A549 (cell line): Measurements from ENCODE around the gene AIG1. TPM values are rescaled to one million over a fixed set of nuclear protein-coding genes. Genes with fewer than 3 reads are reported as not detected.

Experiments
- ATAC-seq, 2 experiments: fragments of 200-7000 bp in 1 of 2; fragments of >200 bp in 1 of 2; cut with Nextera tagmentation in 1 of 2; cut with Tn5 transposase in 1 of 2; 3 replicates each; pipeline versions ENCODE4 v1.8.0 to v1.9.1; 2018 to 2020; ENCODE audit warnings: mild to moderate bottlenecking in 1 of 2, moderate library complexity in 1 of 2
- CTCF ChIA-PET: fragments of 300-600 bp; sonication (Branson Sonifier 250); formaldehyde crosslinking; extraction: SDS; loops from one replicate; lab custom pipeline; 2021; ENCODE audit warnings: antibody characterized with exemption, inconsistent platforms; lab: Yijun Ruan, JAX
- POLR2A ChIA-PET: fragments of 350-600 bp; formaldehyde crosslinking; extraction: SDS; loops from one replicate; lab custom pipeline; 2021; ENCODE audit warnings: antibody characterized with exemption, inconsistent platforms; lab: Yijun Ruan, JAX
- DNase-seq, 2 experiments: peaks; one replicate each; pipeline versions ENCODE4 v3.0.0 to v3.0.0-alpha.2; 2011 to 2016; ENCODE audit warnings: low read depth in 1 of 2, low spot score in 1 of 2
- FAIRE-seq: peaks from 2 replicates; lab custom pipeline; 2011; peaks lifted over from hg19 to GRCh38; lab: Jason Lieb, UNC
- H3K27ac ChIP-seq, 2 experiments: fragments of >200 bp; sonication (Bioruptor Twin); formaldehyde crosslinking; 3 replicates each; pipeline ENCODE4 v1.5.1; 2016 to 2017
- H3K4me1 ChIP-seq: fragments of >200 bp; sonication (Bioruptor Twin); formaldehyde crosslinking; 3 replicates; pipeline ENCODE4 v1.6.1; 2016
- H3K4me2 ChIP-seq: fragments of >200 bp; sonication (Bioruptor Twin); formaldehyde crosslinking; 3 replicates; pipeline ENCODE4 v1.6.1; 2016
- H3K4me3 ChIP-seq: fragments of >200 bp; sonication (Bioruptor Twin); formaldehyde crosslinking; 3 replicates; pipeline ENCODE4 v1.5.1; 2016
- H3K9me3 ChIP-seq: fragments of >200 bp; sonication (Bioruptor Twin); formaldehyde crosslinking; 3 replicates; pipeline ENCODE4 v1.6.1; 2016
- BHLHE40 ChIP-seq: IDR thresholded peaks from 2 replicates; pipeline ENCODE4 v1.6.1; 2012; ENCODE audit warnings: low read depth, low read length, inconsistent platforms
- CHD2 ChIP-seq: fragments of 150-350 bp; IDR thresholded peaks from 2 replicates; pipeline ENCODE4 v1.6.1; 2014; ENCODE audit warnings: low read length; ENCODE audit not compliant: partially characterized antibody
- EHF ChIP-seq: fragments of 250-450 bp; sonication (Bioruptor Pico); IDR thresholded peaks from 2 replicates; pipeline ENCODE4 v1.5.0; 2020; ENCODE audit warnings: mild to moderate bottlenecking
- ELK1 ChIP-seq: fragments of 150-350 bp; IDR thresholded peaks from 2 replicates; pipeline ENCODE4 v1.6.1; 2014; ENCODE audit warnings: low read depth, mild to moderate bottlenecking, low read length
- FOSB ChIP-seq: fragments of 250-450 bp; sonication (Bioruptor Pico); IDR thresholded peaks from 2 replicates; pipeline ENCODE4 v1.5.0; 2020; ENCODE audit warnings: mild to moderate bottlenecking, moderate library complexity
- JUNB ChIP-seq: fragments of >200 bp; sonication (Bioruptor Twin); formaldehyde crosslinking; IDR thresholded peaks from 2 replicates; pipeline ENCODE4 v1.6.1; 2016
- KDM5A ChIP-seq: fragments of 200-600 bp; sonication (generic); IDR thresholded peaks from 2 replicates; pipeline ENCODE4 v1.6.1; 2016; ENCODE audit warnings: antibody characterized with exemption, mild to moderate bottlenecking
- MYC ChIP-seq: IDR thresholded peaks from 2 replicates; pipeline ENCODE4 v1.6.1; 2012; ENCODE audit warnings: mild to moderate bottlenecking, inconsistent platforms, low read length, improper control_type of control experiment, borderline replicate concordance
- PBX3 ChIP-seq: IDR thresholded peaks from 2 replicates; pipeline ENCODE4 v1.6.1; 2012
- POLR2AphosphoS2 ChIP-seq: conservative IDR thresholded peaks from 2 replicates; pipeline ENCODE4 v1.6.1; 2012; ENCODE audit warnings: low read length, improper control_type of control experiment, inconsistent platforms
- REST ChIP-seq: fragments of 200-600 bp; sonication (generic); IDR thresholded peaks from 2 replicates; pipeline ENCODE4 v1.6.1; 2016; ENCODE audit warnings: antibody characterized with exemption, mild to moderate bottlenecking, moderate library complexity
- RNF2 ChIP-seq: fragments of 200-600 bp; sonication (generic); IDR thresholded peaks from 2 replicates; pipeline ENCODE4 v1.6.1; 2016; ENCODE audit warnings: low read depth, mild to moderate bottlenecking, antibody characterized with exemption, moderate library complexity, borderline replicate concordance
- SMC3 ChIP-seq: fragments of >200 bp; sonication (Bioruptor Twin); formaldehyde crosslinking; IDR thresholded peaks from 3 replicates; pipeline ENCODE4 v1.6.1; 2018; ENCODE audit warnings: inconsistent platforms
- SREBF2 ChIP-seq: fragments of 450-650 bp; IDR thresholded peaks from 2 replicates; pipeline ENCODE4 v1.6.1; 2014; ENCODE audit warnings: mild to moderate bottlenecking, moderate library complexity
- TP53 ChIP-seq: fragments of 250-450 bp; sonication (Bioruptor Pico); IDR thresholded peaks from 2 replicates; pipeline ENCODE4 v1.5.0; 2021; ENCODE audit warnings: mild to moderate bottlenecking, moderate library complexity
- USF2 ChIP-seq: fragments of 450-650 bp; IDR thresholded peaks from 2 replicates; pipeline ENCODE4 v1.6.1; 2014; ENCODE audit warnings: antibody characterized with exemption
- ZFP36 ChIP-seq: fragments of 450-650 bp; IDR thresholded peaks from 2 replicates; pipeline ENCODE4 v1.6.1; 2014; ENCODE audit warnings: borderline replicate concordance; ENCODE audit not compliant: partially characterized antibody
- WGBS: methylation state at CpG from one replicate; pipeline ENCODE4 v1.1.6; 2017; ENCODE audit errors: missing lambda C conversion rate; 5-methylcytosine and 5-hydroxymethylcytosine counted together
- polyA plus RNA-seq, 4 experiments: library from polyadenylated mRNA; depleted of rRNA in 3 of 4; stranded (reverse); fragments of >200 nt; fragmentation: RNase III in 1 of 4; extraction: RNeasy Plus Mini Kit Qiagen cat#74134 plus additional on column Dnase treatment in 1 of 4; gene quantifications; 2 replicates in 3 of 4; 3 replicates in 1 of 4; pipeline ENCODE4 v1.2.3, GENCODE V29; 2011 to 2017

The AIG1 gene
- polyA plus RNA-seq, 2 of the 4 experiments (the other 2 are of a cell fraction): 29.5 to 38.3 TPM

- TF ChIP-seq REST (no peak), PBX3 (no peak), KDM5A (no peak), SREBF2 (no peak), BHLHE40 (no peak), RNF2 (no peak), USF2 (no peak)
Observed at GRCh38 chr6:143163621-143164020, 102.9 kb downstream of the AIG1 start (continued).

- FAIRE-seq: no peak
- WGBS: 79% methylated on average over 5 of the region's 5 CpGs
- Histone ChIP-seq H3K4me2 (no peak overlapping the region), H3K4me1 (no peaks in the 10 kb centered on the region), H3K27ac (no peak overlapping the region), H3K9me3 (no peaks in the 10 kb centered on the region), H3K4me3 (no peak overlapping the region)
- CTCF ChIA-PET: no interaction called here
- no peak for ATAC-seq
- POLR2A ChIA-PET: no interaction called here
- no peak for DNase-seq
- no peak for TF ChIP-seq PBX3
- TF ChIP-seq CHD2: no peak
- TF ChIP-seq TP53 (CRISPR knock-in tag): no peak
- TF ChIP-seq SMC3: no peak
- no peak for TF ChIP-seq SREBF2
- TF ChIP-seq MYC: no peak
- no peak for TF ChIP-seq POLR2AphosphoS2
- no peak for TF ChIP-seq FOSB
- TF ChIP-seq EHF: no peak
- no peak for TF ChIP-seq JUNB
- no peak for TF ChIP-seq ELK1
- no peak for TF ChIP-seq ZFP36
Observed at GRCh38 chr6:143164565-143165105, 103.9 kb downstream of the AIG1 start.
